ENCODE results near the gene MAP4K4.

MAP4K4 gene

GRCh38 chr2:101706819-101707177 is 9.3 kb downstream of the MAP4K4 start:
- Histone ChIP-seq H3K36me3 (ENCODE audit: control insufficient read depth in 2 of 2, insufficient read depth in 2 of 2, low read length in 2 of 2) (no peaks in the 10 kb centered on the region), H3K27me3 (ENCODE audit: control insufficient read depth in 1 of 2, insufficient read depth in 2 of 2, low read length in 2 of 2) (no peaks in the 10 kb centered on the region), H3K4me1 (ENCODE audit: control insufficient read depth, insufficient read depth, low read length) (peaks cover 3% of the 10 kb centered on the region), H3K9me3 (ENCODE audit: control insufficient read depth in 2 of 2, low read length in 2 of 2) (no peaks in the 10 kb centered on the region), H3K9ac (ENCODE audit: low read length in 2 of 2) (no peak overlapping the region), H3K27ac (ENCODE audit: low read length) (no peak overlapping the region), H3K4me3 (ENCODE audit: low read length in 2 of 2) (no peak overlapping the region)

DNA sequence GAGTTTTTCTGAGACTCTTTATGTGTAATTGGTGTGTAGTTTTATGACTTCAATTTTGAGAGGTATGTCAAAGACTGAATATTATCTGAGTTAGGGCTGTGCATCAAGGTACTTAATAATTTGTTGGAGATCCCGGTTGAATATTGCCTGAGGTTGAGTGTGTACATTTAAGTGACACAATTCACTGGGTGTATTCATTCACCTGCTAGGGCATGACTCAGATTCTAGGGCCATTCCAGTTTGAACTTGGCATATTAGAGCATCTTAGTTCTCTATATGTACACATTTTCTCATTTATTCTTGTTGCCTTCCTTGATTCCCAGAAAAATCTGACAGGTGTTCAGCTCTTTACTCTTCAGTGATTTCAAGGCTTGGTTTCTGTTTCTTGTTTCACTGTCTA is 12.5 kb downstream of the MAP4K4 start:
- Histone ChIP-seq H3K4me1 (ENCODE audit: control insufficient read depth, insufficient read depth, low read length) (peaks cover 3% of the 10 kb centered on the region), H3K36me3 (ENCODE audit: control insufficient read depth in 2 of 2, insufficient read depth in 2 of 2, low read length in 2 of 2) (no peaks in the 10 kb centered on the region), H3K9ac (ENCODE audit: low read length in 2 of 2) (no peak overlapping the region), H3K27ac (ENCODE audit: low read length) (no peak overlapping the region), H3K9me3 (ENCODE audit: control insufficient read depth in 2 of 2, low read length in 2 of 2) (no peaks in the 10 kb centered on the region), H3K4me3 (ENCODE audit: low read length in 2 of 2) (no peak overlapping the region), H3K27me3 (ENCODE audit: control insufficient read depth in 1 of 2, insufficient read depth in 2 of 2, low read length in 2 of 2) (no peaks in the 10 kb centered on the region)

DNA sequence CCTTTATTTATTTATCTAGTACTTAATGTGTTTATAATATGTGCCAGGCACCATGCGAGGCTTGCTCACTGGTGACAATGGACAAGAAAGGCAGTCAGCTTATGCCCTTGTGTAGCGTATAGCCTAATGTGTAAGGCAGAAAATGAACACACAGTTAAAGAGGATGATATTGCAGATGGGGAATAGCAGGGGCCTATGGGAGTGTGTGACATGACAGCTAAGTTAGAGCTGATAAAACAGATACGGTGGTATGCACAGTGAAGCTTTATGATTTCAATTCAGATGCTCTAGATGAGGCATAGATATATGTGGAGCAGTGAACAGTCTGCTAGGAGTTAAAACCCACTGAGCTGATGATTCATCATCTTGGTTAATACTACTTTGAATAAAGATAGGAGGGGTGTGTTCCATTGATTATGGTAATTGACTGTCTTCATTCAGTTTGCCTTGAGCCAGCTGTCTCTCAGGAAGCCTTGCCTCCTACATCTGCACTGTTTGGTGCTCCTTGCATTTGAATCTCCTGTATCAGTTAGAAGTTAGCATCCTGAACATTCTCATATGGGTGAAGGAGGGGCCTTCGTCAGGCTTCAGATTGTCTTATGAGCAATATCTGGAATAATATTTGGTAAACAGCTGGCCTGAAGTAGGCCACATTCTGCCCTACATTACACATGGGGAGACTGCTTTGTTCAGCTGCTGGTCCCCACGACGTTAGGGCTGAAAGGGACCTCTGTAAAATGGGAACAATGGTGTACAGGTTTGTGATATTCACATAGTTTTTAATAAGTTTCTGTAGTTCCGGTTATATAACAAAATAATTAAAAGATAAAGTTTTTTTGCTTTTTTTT is 13.2 kb downstream of the MAP4K4 start:
- Histone ChIP-seq H3K27me3 (ENCODE audit: control insufficient read depth in 1 of 2, insufficient read depth in 2 of 2, low read length in 2 of 2) (no peaks in the 10 kb centered on the region), H3K36me3 (ENCODE audit: control insufficient read depth in 2 of 2, insufficient read depth in 2 of 2, low read length in 2 of 2) (no peaks in the 10 kb centered on the region), H3K4me3 (ENCODE audit: low read length in 2 of 2) (no peak overlapping the region), H3K4me1 (ENCODE audit: control insufficient read depth, insufficient read depth, low read length) (peaks cover 3% of the 10 kb centered on the region), H3K9ac (ENCODE audit: low read length in 2 of 2) (no peak overlapping the region), H3K9me3 (ENCODE audit: control insufficient read depth in 2 of 2, low read length in 2 of 2) (no peaks in the 10 kb centered on the region), H3K27ac (ENCODE audit: low read length) (no peak overlapping the region)

GRCh38 chr2:101714118-101714517 is 16.6 kb downstream of the MAP4K4 start:
- no peak overlapping the region for H3K27ac ChIP-seq (ENCODE audit: low read length)
- H3K4me1 ChIP-seq (ENCODE audit: control insufficient read depth, insufficient read depth, low read length): peaks cover 3% of the 10 kb centered on the region

DNA sequence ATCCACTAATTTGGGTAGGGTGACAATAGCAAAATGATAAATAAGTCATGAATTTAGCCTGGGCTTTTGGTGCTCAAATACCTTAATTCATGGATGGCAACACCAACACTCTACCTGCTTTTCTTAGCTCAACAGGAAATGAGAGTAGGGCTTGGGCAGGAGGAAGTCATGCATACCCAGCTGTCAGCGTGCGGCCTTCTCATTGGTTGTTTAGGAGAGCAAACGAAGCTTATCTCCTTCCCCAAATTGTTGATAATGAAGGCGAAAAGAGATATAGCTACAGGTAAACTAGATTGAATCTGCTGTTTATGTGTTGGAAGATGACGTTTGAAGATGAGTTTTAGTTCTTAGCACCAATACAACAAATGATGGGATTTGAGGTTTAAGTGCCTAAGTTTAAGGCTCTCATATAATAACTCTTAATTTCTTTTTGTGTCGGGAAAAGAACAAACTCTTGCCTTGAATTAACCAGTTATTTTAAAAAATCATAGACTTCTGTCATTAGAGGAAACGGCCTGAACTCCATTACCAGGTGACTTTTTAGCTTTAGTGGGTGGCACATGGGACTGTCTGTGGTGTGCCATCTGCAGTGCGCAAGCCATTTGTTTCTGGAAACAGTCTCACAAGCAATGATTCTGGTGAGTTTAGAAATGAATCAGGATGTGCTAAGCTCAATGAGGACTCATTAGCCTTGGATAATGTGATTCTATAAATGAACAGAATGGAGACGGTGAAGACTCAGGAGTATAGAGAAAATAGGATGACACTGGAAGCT is 19.8 kb downstream of the MAP4K4 start:
- Histone ChIP-seq H3K27ac (ENCODE audit: low read length) (no peak overlapping the region), H3K9me3 (ENCODE audit: control insufficient read depth in 2 of 2, low read length in 2 of 2) (no peaks in the 10 kb centered on the region), H3K27me3 (ENCODE audit: control insufficient read depth in 1 of 2, insufficient read depth in 2 of 2, low read length in 2 of 2) (no peaks in the 10 kb centered on the region), H3K36me3 (ENCODE audit: control insufficient read depth in 2 of 2, insufficient read depth in 2 of 2, low read length in 2 of 2) (no peaks in the 10 kb centered on the region), H3K4me1 (ENCODE audit: control insufficient read depth, insufficient read depth, low read length) (no peaks in the 10 kb centered on the region), H3K4me3 (ENCODE audit: low read length in 2 of 2) (no peak overlapping the region), H3K9ac (ENCODE audit: low read length in 2 of 2) (no peak overlapping the region)

More at GRCh38 chr2:101714118-101714517, 16.6 kb downstream of the MAP4K4 start:
- Histone ChIP-seq H3K4me3 (ENCODE audit: low read length in 2 of 2) (no peak overlapping the region), H3K9me3 (ENCODE audit: control insufficient read depth in 2 of 2, low read length in 2 of 2) (no peaks in the 10 kb centered on the region), H3K9ac (ENCODE audit: low read length in 2 of 2) (no peak overlapping the region), H3K27me3 (ENCODE audit: control insufficient read depth in 1 of 2, insufficient read depth in 2 of 2, low read length in 2 of 2) (no peaks in the 10 kb centered on the region), H3K36me3 (ENCODE audit: control insufficient read depth in 2 of 2, insufficient read depth in 2 of 2, low read length in 2 of 2) (no peaks in the 10 kb centered on the region)

GRCh38 chr2:101718479-101718878 is 21.0 kb downstream of the MAP4K4 start:
- Histone ChIP-seq H3K9me3 (ENCODE audit: control insufficient read depth in 2 of 2, low read length in 2 of 2) (no peaks in the 10 kb centered on the region), H3K36me3 (ENCODE audit: control insufficient read depth in 2 of 2, insufficient read depth in 2 of 2, low read length in 2 of 2) (no peaks in the 10 kb centered on the region), H3K4me3 (ENCODE audit: low read length in 2 of 2) (no peak overlapping the region), H3K27me3 (ENCODE audit: control insufficient read depth in 1 of 2, insufficient read depth in 2 of 2, low read length in 2 of 2) (no peaks in the 10 kb centered on the region), H3K4me1 (ENCODE audit: control insufficient read depth, insufficient read depth, low read length) (no peaks in the 10 kb centered on the region), H3K9ac (ENCODE audit: low read length in 2 of 2) (no peak overlapping the region), H3K27ac (ENCODE audit: low read length) (no peak overlapping the region)

GRCh38 chr2:101718993-101719571 is 21.6 kb downstream of the MAP4K4 start:
- Histone ChIP-seq H3K4me3 (ENCODE audit: low read length in 2 of 2) (no peak overlapping the region), H3K4me1 (ENCODE audit: control insufficient read depth, insufficient read depth, low read length) (peaks cover 3% of the 10 kb centered on the region), H3K27ac (ENCODE audit: low read length) (no peak overlapping the region), H3K36me3 (ENCODE audit: control insufficient read depth in 2 of 2, insufficient read depth in 2 of 2, low read length in 2 of 2) (no peaks in the 10 kb centered on the region), H3K9ac (ENCODE audit: low read length in 2 of 2) (no peak overlapping the region), H3K27me3 (ENCODE audit: control insufficient read depth in 1 of 2, insufficient read depth in 2 of 2, low read length in 2 of 2) (no peaks in the 10 kb centered on the region), H3K9me3 (ENCODE audit: control insufficient read depth in 2 of 2, low read length in 2 of 2) (no peaks in the 10 kb centered on the region)

DNA sequence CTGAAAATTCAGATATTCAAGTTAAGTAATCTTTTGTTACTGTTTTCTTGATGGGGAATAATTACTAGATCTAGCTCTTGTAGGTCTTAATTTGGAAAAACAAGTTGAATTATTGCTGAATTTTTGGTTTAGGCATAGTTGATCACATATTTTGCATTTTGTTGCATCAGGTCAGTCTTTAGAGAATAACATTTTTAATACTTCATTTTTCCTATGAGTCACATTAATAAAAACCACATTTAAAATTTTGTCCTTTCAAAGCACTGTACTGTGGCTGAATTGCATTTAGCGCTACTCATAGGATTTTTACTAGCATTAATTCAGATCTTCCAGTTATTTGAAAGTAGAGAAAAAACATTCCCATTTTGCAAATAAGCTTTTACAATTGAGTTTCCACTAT is 23.2 kb downstream of the MAP4K4 start:
- H3K4me3 ChIP-seq (ENCODE audit: low read length in 2 of 2): no peak overlapping the region
- H3K4me1 ChIP-seq (ENCODE audit: control insufficient read depth, insufficient read depth, low read length): peaks cover 5% of the 10 kb centered on the region
- no peak overlapping the region for H3K27ac ChIP-seq (ENCODE audit: low read length)
- H3K27me3 ChIP-seq (ENCODE audit: control insufficient read depth in 1 of 2, insufficient read depth in 2 of 2, low read length in 2 of 2): no peaks in the 10 kb centered on the region
- no peak overlapping the region for H3K9ac ChIP-seq (ENCODE audit: low read length in 2 of 2)
- no peaks in the 10 kb centered on the region for H3K9me3 ChIP-seq (ENCODE audit: control insufficient read depth in 2 of 2, low read length in 2 of 2)
- H3K36me3 ChIP-seq (ENCODE audit: control insufficient read depth in 2 of 2, insufficient read depth in 2 of 2, low read length in 2 of 2): peaks cover 0 to 2% of the 10 kb centered on the region in 2 donors

DNA sequence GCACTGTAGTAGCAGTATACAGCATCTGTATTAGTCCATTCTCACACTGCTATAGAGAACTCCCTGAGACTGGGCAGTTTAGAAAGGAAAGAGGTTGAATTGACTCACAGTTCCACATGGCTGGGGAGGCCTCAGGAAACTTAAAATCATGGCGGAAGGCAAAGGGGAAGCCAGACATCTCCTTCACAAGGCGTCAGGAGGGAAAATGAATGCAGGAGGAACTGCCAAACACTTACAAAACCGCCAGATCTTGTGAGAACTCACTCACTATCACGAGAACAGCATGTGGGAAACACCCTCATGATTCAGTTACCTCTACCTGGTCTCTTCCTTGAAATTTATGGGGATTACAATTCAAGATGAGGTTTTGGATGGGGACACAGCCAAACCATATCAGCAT is 25.4 kb downstream of the MAP4K4 start:
- no peaks in the 10 kb centered on the region for H3K9me3 ChIP-seq (ENCODE audit: control insufficient read depth in 2 of 2, low read length in 2 of 2)
- no peak overlapping the region for H3K9ac ChIP-seq (ENCODE audit: low read length in 2 of 2)
- peaks cover 0 to 2% of the 10 kb centered on the region in 2 donors for H3K36me3 ChIP-seq (ENCODE audit: control insufficient read depth in 2 of 2, insufficient read depth in 2 of 2, low read length in 2 of 2)
- H3K27ac ChIP-seq (ENCODE audit: low read length): no peak overlapping the region
- no peaks in the 10 kb centered on the region for H3K27me3 ChIP-seq (ENCODE audit: control insufficient read depth in 1 of 2, insufficient read depth in 2 of 2, low read length in 2 of 2)
- H3K4me3 ChIP-seq (ENCODE audit: low read length in 2 of 2): no peak overlapping the region
- H3K4me1 ChIP-seq (ENCODE audit: control insufficient read depth, insufficient read depth, low read length): peaks cover 5% of the 10 kb centered on the region

DNA sequence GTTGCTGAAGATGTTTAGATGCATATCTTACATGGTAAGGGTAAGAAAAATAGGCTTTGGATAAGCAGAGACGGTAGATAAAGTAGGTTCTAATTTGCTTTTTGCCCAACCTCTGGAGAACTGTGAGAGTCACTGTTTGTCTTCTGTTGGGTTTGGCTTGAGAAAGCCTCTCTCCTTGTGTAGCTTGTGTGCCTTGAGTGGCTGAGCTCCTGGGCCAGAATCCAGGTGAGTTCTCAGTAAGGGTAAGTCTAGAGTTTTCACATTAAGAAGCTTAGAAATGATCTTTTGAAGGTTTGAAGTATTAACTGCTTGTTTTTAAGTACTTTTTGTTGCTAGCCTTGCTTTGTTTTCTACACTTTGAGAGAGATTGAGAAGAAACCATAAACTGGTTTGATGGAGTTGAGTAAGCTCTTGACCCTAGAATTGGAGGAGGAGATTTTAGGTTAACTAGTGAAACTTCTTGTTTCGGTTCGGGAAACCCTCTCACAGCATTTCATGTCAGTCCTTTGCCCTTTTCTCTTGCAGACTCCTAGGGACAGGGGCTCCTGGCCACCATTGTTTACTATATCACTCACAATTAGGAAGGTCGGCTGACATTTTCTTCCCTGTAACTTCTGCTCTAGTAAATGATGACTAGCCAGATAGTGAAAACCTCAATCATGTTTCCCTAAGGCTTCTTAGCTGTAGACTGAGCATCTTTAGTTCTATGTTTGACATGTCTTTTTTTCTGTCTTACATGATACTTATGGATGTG is 26.0 kb downstream of the MAP4K4 start:
- Histone ChIP-seq H3K4me1 (ENCODE audit: control insufficient read depth, insufficient read depth, low read length) (peaks cover 5% of the 10 kb centered on the region), H3K9me3 (ENCODE audit: control insufficient read depth in 2 of 2, low read length in 2 of 2) (no peaks in the 10 kb centered on the region), H3K36me3 (ENCODE audit: control insufficient read depth in 2 of 2, insufficient read depth in 2 of 2, low read length in 2 of 2) (peaks cover 0 to 2% of the 10 kb centered on the region in 2 donors), H3K27me3 (ENCODE audit: control insufficient read depth in 1 of 2, insufficient read depth in 2 of 2, low read length in 2 of 2) (no peaks in the 10 kb centered on the region), H3K4me3 (ENCODE audit: low read length in 2 of 2) (no peak overlapping the region), H3K27ac (ENCODE audit: low read length) (no peak overlapping the region), H3K9ac (ENCODE audit: low read length in 2 of 2) (no peak overlapping the region)

All from stomach smooth muscle (tissue), 2 donors.